K562 (cell line): ENCODE data around the gene CRY2. TPM values are rescaled to one million over a fixed set of nuclear protein-coding genes. Genes with fewer than 3 reads are reported as not detected.

ENCODE experiments used
- CHCHD3 ChIP-seq: fragments of 250-450 bp; sonication (Bioruptor Pico); IDR thresholded peaks from 2 replicates; pipeline ENCODE4 v2.1.2; 2022; ENCODE audit warnings: mild to moderate bottlenecking
- E4F1 ChIP-seq: fragments of 250-450 bp; sonication (Bioruptor Pico); IDR thresholded peaks from 2 replicates; pipeline ENCODE4 v1.5.0; 2021; ENCODE audit warnings: mild to moderate bottlenecking, borderline replicate concordance
- GMEB1 ChIP-seq: fragments of 250-450 bp; sonication (Bioruptor Pico); IDR thresholded peaks from 2 replicates; pipeline ENCODE4 v1.4.0; 2020; ENCODE audit warnings: mild to moderate bottlenecking
- ZBTB11 ChIP-seq, 3 experiments: fragments of 200-800 bp in 1 of 3; fragments of 250-450 bp in 1 of 3; fragments of 450-650 bp in 1 of 3; sonication (Bioruptor Pico) in 1 of 3; sonication (Bioruptor generic) in 1 of 3; formaldehyde crosslinking in 1 of 3; IDR thresholded peaks; 2 replicates each; pipeline versions ENCODE4 v1.6.1 to v1.8.0; 2016 to 2022; ENCODE audit warnings: mild to moderate bottlenecking in 2 of 3, missing genetic modification characterization in 2 of 3, missing compliant biosample characterization in 1 of 3, moderate library complexity in 1 of 3
- ZBTB40 ChIP-seq, 2 experiments: fragments of 450-650 bp in 1 of 2; sonication (generic) in 1 of 2; formaldehyde crosslinking in 1 of 2; IDR thresholded peaks; 2 replicates each; pipeline versions ENCODE4 v1.7.1 to v1.9.0; 2016 to 2022; ENCODE audit warnings: inconsistent platforms in 1 of 2, mild to moderate bottlenecking in 1 of 2, missing genetic modification reagents in 1 of 2
- ZNF511 ChIP-seq: sonication (generic); formaldehyde crosslinking; IDR thresholded peaks from 2 replicates; pipeline ENCODE4 v1.8.0; 2022; ENCODE audit warnings: mild to moderate bottlenecking, missing genetic modification reagents
- polyA plus RNA-seq, 8 experiments: library from polyadenylated mRNA; depleted of rRNA in 4 of 8; stranded (reverse) in 5 of 8; unstranded in 3 of 8; fragments of >200 nt; fragmentation: Nextera tagmentation in 2 of 8; fragmentation: Illumina TruSeq in 1 of 8; extraction: Ambion mirVana in 2 of 8; extraction: Trizol in 1 of 8; gene quantifications; 2 replicates each; pipeline versions ENCODE4 v1.2.1 to v1.2.3, GENCODE V29; 2011 to 2014; ENCODE audit warnings: inconsistent platforms in 1 of 8, missing spikeins in 1 of 8
- total RNA-seq, 7 experiments: library from RNA; depleted of rRNA in 6 of 7; stranded (reverse); fragments of >200 nt in 6 of 7; fragmentation: Illumina TruSeq in 2 of 7; extraction: Trizol in 2 of 7; gene quantifications; 2 replicates each; pipeline versions ENCODE4 v1.2.1 to v1.2.3, GENCODE V29; 2011 to 2021; ENCODE audit warnings: low replicate concordance in 1 of 7

The CRY2 gene
- total and polyA plus RNA-seq, 9 of the 15 experiments (the other 6 are each of a cell fraction or from before 2014, with no cell fraction given) = 2.3 to 23.9 (median 14.8) TPM

- peak; percentile 47 for TF ChIP-seq ZNF511
- no peak for TF ChIP-seq GMEB1 (CRISPR knock-in tag)
- TF ChIP-seq ZBTB11 (CRISPR knock-in tag; IDR thresholded peaks at IDR 0.05) = no peak
- no peak for TF ChIP-seq CHCHD3 (CRISPR knock-in tag)
- TF ChIP-seq ZBTB40 (IDR thresholded peaks at IDR 0.05) = no peak
- no peak for TF ChIP-seq ZBTB40 (CRISPR knock-in tag; IDR thresholded peaks at IDR 0.05)
- TF ChIP-seq E4F1 (CRISPR knock-in tag) = no peak
These were observed 71.2 kb downstream of the CRY2 start (continued) for GRCh38 chr11:45918331-45918941.
